Adrenal gland (tissue), 5 donors: ENCODE results near the gene STARD8.

ENCODE experiments used
- POLR2A ChIP-seq, 2 donors: fragments of 450-650 bp; IDR thresholded peaks; one replicate each; pipeline ENCODE4 v1.6.1; 2017; ENCODE audit warnings: antibody characterized with exemption in 2 of 2, mild to moderate bottlenecking in 2 of 2, moderate library complexity in 1 of 2
- TF ChIP-seq, protein P1 (sequence below), 6 experiments: fragments of 450-650 bp in 4 of 6; fragments of 200-600 bp in 2 of 6; sonication (generic) in 1 of 6; IDR thresholded peaks; 1 replicate in 5 of 6; 2 replicates in 1 of 6; pipeline versions ENCODE4 v1.5.1 to v1.8.0; 2016 to 2021; ENCODE audit warnings: antibody characterized with exemption in 6 of 6, mild to moderate bottlenecking in 2 of 6, moderate library complexity in 1 of 6
- donor health status: DM: no; HTN: no; CAD: no.

- TF ChIP-seq, protein P1, sequence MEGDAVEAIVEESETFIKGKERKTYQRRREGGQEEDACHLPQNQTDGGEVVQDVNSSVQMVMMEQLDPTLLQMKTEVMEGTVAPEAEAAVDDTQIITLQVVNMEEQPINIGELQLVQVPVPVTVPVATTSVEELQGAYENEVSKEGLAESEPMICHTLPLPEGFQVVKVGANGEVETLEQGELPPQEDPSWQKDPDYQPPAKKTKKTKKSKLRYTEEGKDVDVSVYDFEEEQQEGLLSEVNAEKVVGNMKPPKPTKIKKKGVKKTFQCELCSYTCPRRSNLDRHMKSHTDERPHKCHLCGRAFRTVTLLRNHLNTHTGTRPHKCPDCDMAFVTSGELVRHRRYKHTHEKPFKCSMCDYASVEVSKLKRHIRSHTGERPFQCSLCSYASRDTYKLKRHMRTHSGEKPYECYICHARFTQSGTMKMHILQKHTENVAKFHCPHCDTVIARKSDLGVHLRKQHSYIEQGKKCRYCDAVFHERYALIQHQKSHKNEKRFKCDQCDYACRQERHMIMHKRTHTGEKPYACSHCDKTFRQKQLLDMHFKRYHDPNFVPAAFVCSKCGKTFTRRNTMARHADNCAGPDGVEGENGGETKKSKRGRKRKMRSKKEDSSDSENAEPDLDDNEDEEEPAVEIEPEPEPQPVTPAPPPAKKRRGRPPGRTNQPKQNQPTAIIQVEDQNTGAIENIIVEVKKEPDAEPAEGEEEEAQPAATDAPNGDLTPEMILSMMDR (IDR thresholded peaks at IDR 0.05): no peak
- TF ChIP-seq POLR2A (IDR thresholded peaks at IDR 0.05): no peak
These were observed 48.6 kb upstream of the STARD8 start for GRCh38 chrX:68598841-68599240.
